IMR-90 (cell line): ENCODE results near the gene NAA35.

ENCODE experiments used
- BHLHE40 ChIP-seq: fragments of 150-350 bp; IDR thresholded peaks from 2 replicates; pipeline ENCODE4 v1.6.1; 2016; ENCODE audit warnings: mild to moderate bottlenecking, low read depth, low read length
- CTCF ChIP-seq: conservative IDR thresholded peaks from 2 replicates; pipeline ENCODE4 v1.5.1; 2012; ENCODE audit warnings: mild to moderate bottlenecking, low read depth, low read length, improper control_type of control experiment
- ELK1 ChIP-seq: fragments of 150-350 bp; IDR thresholded peaks from 2 replicates; pipeline ENCODE4 v1.6.1; 2016; ENCODE audit warnings: low read depth, mild to moderate bottlenecking, low read length, moderate library complexity, borderline replicate concordance
- POLR2A ChIP-seq: IDR thresholded peaks from 2 replicates; pipeline ENCODE4 v1.6.1; 2012; ENCODE audit warnings: mild to moderate bottlenecking, low read depth, low read length
- RAD21 ChIP-seq: IDR thresholded peaks from 2 replicates; pipeline ENCODE4 v1.6.1; 2012; ENCODE audit warnings: low read length, improper control_type of control experiment
- RFX5 ChIP-seq: IDR thresholded peaks from 2 replicates; pipeline ENCODE4 v1.8.0; 2012; ENCODE audit warnings: low read depth, mild to moderate bottlenecking, low read length, moderate library complexity
- SMC3 ChIP-seq: fragments of 150-350 bp; IDR thresholded peaks from 2 replicates; pipeline ENCODE4 v1.6.1; 2016; ENCODE audit warnings: low read depth, mild to moderate bottlenecking, antibody characterized with exemption, low read length, moderate library complexity
- USF2 ChIP-seq: fragments of 150-350 bp; IDR thresholded peaks from 2 replicates; pipeline ENCODE4 v1.6.1; 2017; ENCODE audit warnings: mild to moderate bottlenecking, antibody characterized with exemption, low read length, low read depth

- TF ChIP-seq CTCF (no peak), RAD21 (no peak), RFX5 (no peak), USF2 (no peak), SMC3 (no peak), BHLHE40 (no peak), POLR2A (no peak), ELK1 (no peak)
These were observed 28.8 kb downstream of the NAA35 start for GRCh38 chr9:85969727-85970126.
